ENCODE results near the gene MED13.

MED13 gene

GRCh38 chr17:62105357-62105756 is 40.3 kb upstream of the MED13 start:
- CTCF ChIA-PET = interaction anchor here (0.6 kb wide), 1 partner anchor 17 kb away, joined by 5 read pairs; no protein-coding TSS in a partner anchor
- no peaks in the 10 kb centered on the region for H3K36me3 ChIP-seq (ENCODE audit: control insufficient read depth in 2 of 2, insufficient read depth in 1 of 2, low read length in 2 of 2)
- H3K4me3 ChIP-seq (ENCODE audit: low read depth, low read length) = no peak overlapping the region
- POLR2A ChIA-PET = no interaction called here
- no peak overlapping the region for H3K27ac ChIP-seq (ENCODE audit: extremely low read depth, low read depth, low read length)
- peaks cover 2% of the 10 kb centered on the region; the same call in 1 of the 2 replicates for H3K4me1 ChIP-seq (ENCODE audit: control insufficient read depth, insufficient read depth, low read length)
- TF ChIP-seq HOXA7 (CRISPR knock-in tag; IDR thresholded peaks at IDR 0.05; ENCODE audit: borderline replicate concordance) = no peak
- no peak for TF ChIP-seq GFI1B (tag by site-specific recombination; IDR thresholded peaks at IDR 0.05)
- no peak for TF ChIP-seq ZNF112 (tag by site-specific recombination; IDR thresholded peaks at IDR 0.05)
- no peak for TF ChIP-seq ZNF645 (tag by site-specific recombination; IDR thresholded peaks at IDR 0.05)
- TF ChIP-seq ZBTB48 (tag by site-specific recombination; IDR thresholded peaks at IDR 0.05) = no peak
- H3K9me3 ChIP-seq (ENCODE audit: control insufficient read depth, insufficient read depth, low read depth, low read length) = no peaks in the 10 kb centered on the region

- no peak overlapping the region for H3K27ac ChIP-seq (ENCODE audit: extremely low read depth, low read depth, low read length)
- ChIA-PET POLR2A (no interaction called here), CTCF (interaction anchor here (0.5 to 2.1 kb wide), 4 partner anchors 8 to 304 kb away, joined by 3 to 10 read pairs (median 6); no protein-coding TSS in a partner anchor)
- H3K9me3 ChIP-seq (ENCODE audit: control insufficient read depth, insufficient read depth, low read depth, low read length) = no peaks in the 10 kb centered on the region
- no peaks in the 10 kb centered on the region for H3K36me3 ChIP-seq (ENCODE audit: control insufficient read depth in 2 of 2, insufficient read depth in 1 of 2, low read length in 2 of 2)
- no peak for TF ChIP-seq ZNF561 (tag by site-specific recombination; IDR thresholded peaks at IDR 0.05; ENCODE audit: borderline replicate concordance)
- TF ChIP-seq KLF10 (tag by site-specific recombination; IDR thresholded peaks at IDR 0.05) = no peak
- no peak for TF ChIP-seq ZNF211 (tag by site-specific recombination; IDR thresholded peaks at IDR 0.05; ENCODE audit: low read depth)
- TF ChIP-seq SETDB1 (IDR thresholded peaks at IDR 0.05; ENCODE audit: insufficient read length, low read length) = no peak
- TF ChIP-seq ZNF449 (tag by site-specific recombination; IDR thresholded peaks at IDR 0.05) = no peak
- H3K4me1 ChIP-seq (ENCODE audit: control insufficient read depth, insufficient read depth, low read length) = peaks cover under 1% of the 10 kb centered on the region; the same call in 1 of the 2 replicates
- H3K4me3 ChIP-seq (ENCODE audit: low read depth, low read length) = no peak overlapping the region
Observed at GRCh38 chr17:62101515-62101914, 36.4 kb upstream of the MED13 start.

GRCh38 chr17:62101090-62101489 is 36.0 kb upstream of the MED13 start:
- Histone ChIP-seq H3K4me3 (ENCODE audit: low read depth, low read length) (no peak overlapping the region), H3K27ac (ENCODE audit: extremely low read depth, low read depth, low read length) (no peak overlapping the region), H3K36me3 (ENCODE audit: control insufficient read depth in 2 of 2, insufficient read depth in 1 of 2, low read length in 2 of 2) (no peaks in the 10 kb centered on the region), H3K4me1 (ENCODE audit: control insufficient read depth, insufficient read depth, low read length) (no peaks in the 10 kb centered on the region), H3K9me3 (ENCODE audit: control insufficient read depth, insufficient read depth, low read depth, low read length) (no peaks in the 10 kb centered on the region)
- POLR2A ChIA-PET = no interaction called here
- CTCF ChIA-PET = interaction anchor here (0.7 to 2.1 kb wide), 3 partner anchors 8 to 304 kb away, joined by 4 to 10 read pairs (median 9); no protein-coding TSS in a partner anchor
- TF ChIP-seq ZBTB8A (tag by site-specific recombination; IDR thresholded peaks at IDR 0.05) (no peak), ZNF585B (tag by site-specific recombination; IDR thresholded peaks at IDR 0.05) (no peak), ZNF645 (tag by site-specific recombination; IDR thresholded peaks at IDR 0.05) (no peak), ZFP37 (tag by site-specific recombination; IDR thresholded peaks at IDR 0.05) (no peak), ZBTB49 (tag by site-specific recombination; IDR thresholded peaks at IDR 0.05; ENCODE audit: low read depth) (no peak), ZNF837 (tag by site-specific recombination; IDR thresholded peaks at IDR 0.05) (no peak), ZNF16 (tag by site-specific recombination; IDR thresholded peaks at IDR 0.05; ENCODE audit: low read depth) (no peak), ZNF350 (tag by site-specific recombination; IDR thresholded peaks at IDR 0.05) (no peak), ZNF335 (tag by site-specific recombination; conservative IDR thresholded peaks at IDR 0.05) (no peak), ZNF560 (tag by site-specific recombination; IDR thresholded peaks at IDR 0.05; ENCODE audit: borderline replicate concordance) (no peak), EGR2 (tag by site-specific recombination; IDR thresholded peaks at IDR 0.05; ENCODE audit: low read depth) (no peak), ZNF324 (tag by site-specific recombination; IDR thresholded peaks at IDR 0.05) (no peak), ZBTB6 (tag by site-specific recombination; IDR thresholded peaks at IDR 0.05) (no peak)
